Measurements from ENCODE around the gene IL1RL2.

IL1RL2 gene

DNA sequence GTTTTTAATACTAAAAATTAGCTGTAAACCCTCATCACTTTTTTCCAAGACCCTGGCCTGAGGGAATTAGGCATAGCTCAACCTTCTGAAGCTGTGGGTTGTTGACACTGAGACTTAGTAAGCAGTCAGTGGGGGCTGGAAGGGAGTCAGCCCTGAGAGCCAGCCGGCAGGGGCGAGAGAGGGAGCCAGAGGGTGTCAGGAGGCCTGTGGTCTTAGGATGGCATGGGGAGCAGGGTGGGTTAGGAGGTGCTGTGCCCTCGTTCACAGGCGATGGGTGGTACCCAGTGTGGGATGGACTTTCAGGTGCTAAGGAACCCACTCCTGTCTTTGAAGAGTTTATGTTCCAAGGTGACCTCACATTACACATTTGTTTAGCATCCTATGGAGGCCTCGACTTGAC, 49.3 kb downstream of the IL1RL2 start:
- no peak for TF ChIP-seq POLR2AphosphoS5 (IDR thresholded peaks at IDR 0.05; ENCODE audit: low read depth, low read length)
- TF ChIP-seq FOXP2 (optimal IDR thresholded peaks at IDR 0.05; ENCODE audit: borderline replicate concordance, extremely low read depth, extremely low read length, insufficient read depth), result no peak

- TF ChIP-seq POLR2AphosphoS5 (IDR thresholded peaks at IDR 0.05; ENCODE audit: low read depth, low read length) (no peak), FOXP2 (optimal IDR thresholded peaks at IDR 0.05; ENCODE audit: borderline replicate concordance, extremely low read depth, extremely low read length, insufficient read depth) (no peak), SIN3A (IDR thresholded peaks at IDR 0.05; ENCODE audit: borderline replicate concordance, insufficient read depth, low read length) (no peak), TAF1 (IDR thresholded peaks at IDR 0.05; ENCODE audit: borderline replicate concordance, insufficient read depth, low read length) (no peak)
- TF ChIP-seq, protein P1, sequence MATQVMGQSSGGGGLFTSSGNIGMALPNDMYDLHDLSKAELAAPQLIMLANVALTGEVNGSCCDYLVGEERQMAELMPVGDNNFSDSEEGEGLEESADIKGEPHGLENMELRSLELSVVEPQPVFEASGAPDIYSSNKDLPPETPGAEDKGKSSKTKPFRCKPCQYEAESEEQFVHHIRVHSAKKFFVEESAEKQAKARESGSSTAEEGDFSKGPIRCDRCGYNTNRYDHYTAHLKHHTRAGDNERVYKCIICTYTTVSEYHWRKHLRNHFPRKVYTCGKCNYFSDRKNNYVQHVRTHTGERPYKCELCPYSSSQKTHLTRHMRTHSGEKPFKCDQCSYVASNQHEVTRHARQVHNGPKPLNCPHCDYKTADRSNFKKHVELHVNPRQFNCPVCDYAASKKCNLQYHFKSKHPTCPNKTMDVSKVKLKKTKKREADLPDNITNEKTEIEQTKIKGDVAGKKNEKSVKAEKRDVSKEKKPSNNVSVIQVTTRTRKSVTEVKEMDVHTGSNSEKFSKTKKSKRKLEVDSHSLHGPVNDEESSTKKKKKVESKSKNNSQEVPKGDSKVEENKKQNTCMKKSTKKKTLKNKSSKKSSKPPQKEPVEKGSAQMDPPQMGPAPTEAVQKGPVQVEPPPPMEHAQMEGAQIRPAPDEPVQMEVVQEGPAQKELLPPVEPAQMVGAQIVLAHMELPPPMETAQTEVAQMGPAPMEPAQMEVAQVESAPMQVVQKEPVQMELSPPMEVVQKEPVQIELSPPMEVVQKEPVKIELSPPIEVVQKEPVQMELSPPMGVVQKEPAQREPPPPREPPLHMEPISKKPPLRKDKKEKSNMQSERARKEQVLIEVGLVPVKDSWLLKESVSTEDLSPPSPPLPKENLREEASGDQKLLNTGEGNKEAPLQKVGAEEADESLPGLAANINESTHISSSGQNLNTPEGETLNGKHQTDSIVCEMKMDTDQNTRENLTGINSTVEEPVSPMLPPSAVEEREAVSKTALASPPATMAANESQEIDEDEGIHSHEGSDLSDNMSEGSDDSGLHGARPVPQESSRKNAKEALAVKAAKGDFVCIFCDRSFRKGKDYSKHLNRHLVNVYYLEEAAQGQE (IDR thresholded peaks at IDR 0.05; ENCODE audit: insufficient read depth in 1 of 2, low read depth in 2 of 2, low read length in 2 of 2), result no peak
Observed at GRCh38 chr2:102237176-102237575, 50.4 kb downstream of the IL1RL2 start.

- TF ChIP-seq TAF1 (IDR thresholded peaks at IDR 0.05; ENCODE audit: borderline replicate concordance, insufficient read depth, low read length) (no peak), FOXP2 (optimal IDR thresholded peaks at IDR 0.05; ENCODE audit: borderline replicate concordance, extremely low read depth, extremely low read length, insufficient read depth) (no peak), POLR2AphosphoS5 (IDR thresholded peaks at IDR 0.05; ENCODE audit: low read depth, low read length) (no peak), SIN3A (IDR thresholded peaks at IDR 0.05; ENCODE audit: borderline replicate concordance, insufficient read depth, low read length) (no peak)
- TF ChIP-seq, protein P1 (IDR thresholded peaks at IDR 0.05; ENCODE audit: insufficient read depth in 1 of 2, low read depth in 2 of 2, low read length in 2 of 2), result no peak
Observed at GRCh38 chr2:102238039-102238756, 51.4 kb downstream of the IL1RL2 start.

DNA sequence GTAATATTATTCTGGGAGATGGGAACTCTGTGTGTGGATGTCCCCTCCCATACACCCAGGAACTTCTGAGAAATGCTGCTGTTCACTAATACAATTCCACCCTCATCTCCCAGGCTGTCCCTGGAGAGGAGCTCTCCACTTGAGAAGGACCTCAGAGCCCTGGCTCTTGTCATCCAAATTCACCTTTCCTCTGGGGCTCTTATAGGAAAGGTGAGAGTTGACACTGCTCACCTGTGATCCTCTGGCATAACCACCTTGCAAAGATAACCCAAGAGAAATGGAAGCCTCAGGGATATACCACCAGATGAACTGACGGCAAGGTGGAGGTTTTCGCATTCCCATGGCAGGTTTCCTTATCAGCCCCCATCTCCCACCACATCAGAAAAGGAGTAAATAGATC, 52.0 kb downstream of the IL1RL2 start:
- no peak for TF ChIP-seq FOXP2 (optimal IDR thresholded peaks at IDR 0.05; ENCODE audit: borderline replicate concordance, extremely low read depth, extremely low read length, insufficient read depth)
- no peak for TF ChIP-seq TAF1 (IDR thresholded peaks at IDR 0.05; ENCODE audit: borderline replicate concordance, insufficient read depth, low read length)
- TF ChIP-seq SIN3A (IDR thresholded peaks at IDR 0.05; ENCODE audit: borderline replicate concordance, insufficient read depth, low read length), result no peak
- TF ChIP-seq POLR2AphosphoS5 (IDR thresholded peaks at IDR 0.05; ENCODE audit: low read depth, low read length), result no peak
- TF ChIP-seq, protein P1 (IDR thresholded peaks at IDR 0.05; ENCODE audit: insufficient read depth in 1 of 2, low read depth in 2 of 2, low read length in 2 of 2), result no peak

DNA sequence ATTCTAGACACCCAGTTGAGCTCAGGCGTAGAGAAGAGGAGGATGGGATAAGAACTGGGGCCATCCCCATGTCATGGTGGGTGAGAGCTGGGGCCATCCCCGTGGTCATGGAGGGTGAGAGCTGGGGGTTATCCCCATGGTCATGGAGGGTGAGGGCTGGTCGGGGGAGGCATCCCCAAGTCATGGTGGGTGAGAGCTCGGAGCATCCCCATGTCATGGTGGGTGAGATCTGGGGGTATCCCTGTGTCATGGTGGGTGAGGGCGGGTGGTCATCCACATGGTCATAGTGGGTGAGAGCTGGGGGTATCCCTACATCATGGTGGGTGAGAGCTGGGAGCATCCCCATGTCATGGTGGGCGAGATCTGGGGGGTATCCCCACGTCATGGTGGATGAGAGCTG, 52.5 kb downstream of the IL1RL2 start:
- TF ChIP-seq SIN3A (IDR thresholded peaks at IDR 0.05; ENCODE audit: borderline replicate concordance, insufficient read depth, low read length) (no peak), TAF1 (IDR thresholded peaks at IDR 0.05; ENCODE audit: borderline replicate concordance, insufficient read depth, low read length) (no peak), POLR2AphosphoS5 (IDR thresholded peaks at IDR 0.05; ENCODE audit: low read depth, low read length) (no peak), FOXP2 (optimal IDR thresholded peaks at IDR 0.05; ENCODE audit: borderline replicate concordance, extremely low read depth, extremely low read length, insufficient read depth) (no peak)
- TF ChIP-seq, protein P1 (IDR thresholded peaks at IDR 0.05; ENCODE audit: insufficient read depth in 1 of 2, low read depth in 2 of 2, low read length in 2 of 2), result no peak

All from PFSK-1 (cell line).